Endothelial cell of hepatic sinusoid (primary cell): ENCODE results near the gene CCDC33.

Experiments used
- in situ Hi-C: cut with HindIII; loops from 2 replicates; pipeline ENCODE4 v1.10.0; 2017; ENCODE audit warnings: low sequenced_read_pairs

The CCDC33 gene

DNA sequence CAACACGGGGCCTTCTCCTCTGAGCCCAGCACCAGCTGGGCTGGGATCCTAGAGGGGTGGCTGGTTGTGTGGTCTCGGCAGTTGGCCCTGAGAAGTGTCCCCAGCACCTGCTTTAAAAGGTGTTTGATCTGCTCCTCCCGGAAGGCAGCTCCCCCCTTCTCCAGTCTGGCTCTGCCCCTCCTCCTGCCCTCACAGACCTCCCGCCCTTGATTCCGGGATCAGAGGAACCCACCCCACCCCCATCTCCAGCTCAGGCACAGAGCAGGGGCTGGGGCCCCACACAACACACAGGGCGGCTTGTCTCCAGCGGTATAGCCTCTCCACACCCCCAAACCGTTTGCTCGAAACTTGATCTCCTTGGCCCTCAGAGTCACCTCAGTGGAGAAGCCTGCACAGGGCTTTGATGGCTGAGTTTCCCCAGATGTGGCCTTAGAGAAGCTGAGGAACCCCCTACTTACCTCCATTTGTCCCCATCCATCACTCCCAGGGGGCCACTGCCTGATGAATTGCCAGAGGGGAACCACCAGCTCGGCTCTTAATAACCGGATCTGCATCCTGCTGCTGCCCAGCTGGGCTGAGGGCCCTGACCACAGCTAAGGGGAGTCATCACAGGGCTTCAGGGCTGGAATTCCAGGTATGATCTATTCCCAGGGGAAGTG, 27.1 kb upstream of the CCDC33 start:
- in situ Hi-C loops = no loop called here

DNA sequence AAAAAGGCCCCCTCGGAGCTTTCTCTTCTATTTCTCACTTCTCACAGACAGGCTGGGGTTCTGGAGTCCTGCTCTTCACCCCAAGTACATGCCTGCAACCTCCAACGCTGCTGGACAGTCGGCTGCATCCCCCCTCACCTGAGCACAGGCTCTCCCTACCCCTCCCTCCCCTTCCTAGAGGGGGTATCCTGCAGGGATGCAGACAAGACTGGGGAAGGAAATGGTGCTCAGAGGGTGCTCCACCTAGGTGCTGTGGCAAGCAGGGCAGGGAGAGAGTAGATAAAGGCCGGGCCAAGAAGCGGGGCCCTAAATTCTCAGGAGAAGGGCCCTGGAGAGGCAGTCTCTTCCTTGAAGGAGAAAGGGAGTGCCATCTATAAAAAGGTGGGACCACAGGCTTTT, 26.6 kb upstream of the CCDC33 start:
- in situ Hi-C loops = no loop called here

DNA sequence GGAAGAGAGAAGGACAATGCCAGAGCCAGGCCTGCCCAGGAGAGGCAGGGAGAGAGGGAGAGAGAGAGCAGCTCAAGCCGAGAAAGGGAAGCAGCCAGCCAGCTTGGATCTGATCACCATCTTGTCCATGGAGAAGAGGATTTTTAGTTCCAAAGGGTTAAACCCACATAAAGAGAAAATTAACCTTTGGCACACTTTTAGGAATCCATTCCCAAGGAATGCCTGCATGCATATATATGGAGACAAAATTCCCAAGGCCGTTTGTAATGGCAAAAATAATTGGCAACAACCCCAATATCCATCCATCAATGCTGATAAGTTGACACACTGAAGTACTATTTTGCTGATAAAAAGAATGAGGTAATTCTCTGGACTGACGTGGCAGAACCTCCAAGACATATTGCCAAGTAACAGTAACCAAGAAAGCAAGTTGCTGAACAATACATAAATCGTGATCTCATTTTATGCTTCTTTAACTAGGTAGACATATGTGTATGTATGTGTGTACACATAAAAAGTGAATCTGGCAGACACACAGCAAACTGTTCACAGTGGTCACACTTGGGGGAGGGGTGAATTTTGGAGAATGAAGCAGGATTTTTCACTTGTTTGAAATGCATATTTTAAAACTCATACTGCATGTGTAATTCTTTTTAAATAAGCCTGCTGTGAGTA, 26.0 kb upstream of the CCDC33 start:
- in situ Hi-C loops = no loop called here

DNA sequence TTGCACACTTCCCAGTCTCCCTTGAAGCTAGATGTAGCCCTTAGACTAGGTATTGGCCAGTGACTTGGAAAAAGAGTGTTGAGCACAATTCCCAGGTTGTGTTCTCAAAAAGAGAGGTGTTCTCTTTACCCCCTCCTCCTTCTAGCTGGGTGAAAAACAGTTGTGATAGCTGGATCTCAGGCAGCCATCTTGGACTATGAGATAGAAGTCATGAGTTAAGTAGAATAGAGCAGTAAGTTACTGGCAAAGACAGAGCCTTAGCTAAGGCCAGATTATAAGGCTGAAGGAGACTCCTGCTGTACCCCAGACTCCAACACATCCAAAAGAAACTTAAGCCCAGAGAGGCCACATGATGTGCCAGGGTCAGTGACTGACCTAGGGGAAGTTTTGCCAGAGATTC, 25.4 kb upstream of the CCDC33 start:
- in situ Hi-C loops = no loop called here

DNA sequence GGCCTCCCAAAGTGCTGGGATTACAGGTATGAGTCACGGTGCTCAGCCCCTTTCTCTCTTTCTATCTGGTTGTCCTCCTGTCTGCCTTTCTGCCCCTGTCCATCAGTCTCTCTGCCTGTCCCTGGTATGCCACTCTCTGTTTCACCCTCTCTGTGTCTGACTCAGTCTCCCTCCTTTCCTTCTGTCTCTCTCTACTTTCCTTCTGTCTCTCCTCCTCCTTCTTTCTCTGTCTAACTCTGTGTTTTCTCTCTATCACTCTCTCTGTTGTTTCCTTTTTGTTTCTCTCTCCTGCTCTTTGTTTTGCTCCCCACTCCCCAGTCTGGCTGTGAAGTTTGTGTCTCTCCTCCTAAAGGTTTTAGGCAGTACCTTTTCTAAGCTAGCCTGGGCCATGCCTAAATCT, 24.5 kb upstream of the CCDC33 start:
- in situ Hi-C loops = no loop called here

DNA sequence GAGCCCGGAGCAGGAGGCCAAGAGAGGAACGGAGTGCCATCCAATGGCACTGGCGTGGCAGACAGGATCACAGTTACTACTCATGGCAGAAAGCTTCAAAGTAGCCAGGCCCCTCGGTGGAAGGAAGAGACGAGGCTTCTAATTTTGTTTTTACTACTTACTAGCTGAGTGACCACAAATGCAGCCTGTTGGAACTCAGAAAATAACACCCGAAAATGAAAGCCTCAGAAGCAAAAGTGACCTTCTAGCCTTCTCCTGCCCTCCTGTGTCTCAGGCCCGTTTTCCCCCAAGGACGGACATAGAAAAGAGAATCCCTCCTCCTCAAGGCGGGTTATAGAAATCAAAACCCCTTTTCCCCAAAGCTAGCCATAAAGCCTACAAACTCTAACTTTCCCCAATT, 23.6 kb upstream of the CCDC33 start:
- in situ Hi-C loops = no loop called here

DNA sequence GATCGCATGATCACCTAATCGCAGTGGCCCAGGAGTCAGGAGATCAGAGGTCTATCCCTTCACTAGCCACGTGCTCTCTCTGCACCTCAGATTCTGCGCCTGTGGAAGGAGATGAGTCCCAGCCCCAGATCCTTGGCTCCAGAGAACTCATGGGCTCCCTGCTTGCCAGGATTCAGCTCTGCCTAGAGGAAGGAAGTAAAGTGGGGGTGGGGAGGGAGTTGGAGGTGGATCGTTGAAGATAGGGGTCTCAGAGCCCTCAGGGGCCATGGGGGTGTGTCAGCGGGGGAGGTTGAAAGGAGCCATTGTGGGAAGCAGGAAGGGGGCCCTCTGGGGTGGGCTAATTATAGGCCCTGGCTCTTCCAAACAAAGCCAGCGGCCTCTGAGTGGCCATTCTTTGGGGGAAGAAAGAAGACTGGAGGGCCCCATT, 22.3 kb upstream of the CCDC33 start:
- in situ Hi-C loops = no loop called here

DNA sequence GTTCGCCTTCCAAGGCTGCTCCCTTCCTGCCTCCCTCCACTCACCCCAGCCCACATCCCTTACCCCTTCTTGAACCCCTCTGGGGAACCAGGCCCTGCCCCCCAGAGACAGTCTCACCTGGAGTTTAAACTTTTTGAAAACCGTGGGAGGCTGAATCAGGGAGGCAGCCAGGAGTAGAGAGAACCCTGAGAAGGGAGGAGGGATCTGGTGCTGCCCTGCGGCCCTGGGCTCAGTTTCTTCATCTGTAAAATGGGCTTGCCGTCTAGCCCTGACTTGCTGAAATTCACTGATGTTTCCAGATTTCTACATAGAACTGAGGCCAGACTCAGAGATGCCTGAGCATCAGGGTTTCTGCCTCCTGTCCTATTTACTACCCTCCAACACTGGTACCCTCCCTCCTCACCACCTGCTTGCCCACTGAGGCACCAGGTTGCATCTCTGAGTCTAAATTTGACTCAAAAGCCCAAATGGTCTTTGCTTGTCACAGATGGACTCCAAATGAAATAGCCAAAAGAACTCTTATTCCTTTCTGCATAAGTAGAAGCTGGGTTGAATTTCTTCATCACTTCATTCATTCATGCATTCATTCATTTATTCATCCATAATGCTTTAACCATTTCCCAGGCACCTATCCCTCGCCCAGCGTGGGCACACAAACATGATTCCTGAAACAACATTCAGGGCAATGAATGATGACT, 21.7 kb upstream of the CCDC33 start:
- in situ Hi-C loops = no loop called here

DNA sequence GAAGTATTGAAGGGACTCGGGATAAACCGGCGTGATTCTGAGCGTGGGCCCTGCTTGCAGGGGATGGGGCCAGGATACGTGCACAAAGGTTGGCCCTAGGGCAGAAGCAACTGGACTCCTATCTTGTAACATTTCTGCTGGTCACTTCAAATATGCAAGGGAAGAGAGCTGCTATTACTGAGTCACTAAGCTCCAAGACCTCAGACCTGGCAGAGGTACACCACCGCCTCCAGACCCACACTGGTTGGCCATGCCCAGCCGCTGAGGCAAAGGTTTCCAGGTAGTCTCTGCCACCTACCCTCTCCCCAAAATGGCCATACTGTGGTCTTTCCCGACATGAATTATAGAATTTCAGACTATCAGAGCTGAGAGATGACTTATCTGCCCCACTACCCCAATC, 20.2 kb upstream of the CCDC33 start:
- in situ Hi-C loops = no loop called here

DNA sequence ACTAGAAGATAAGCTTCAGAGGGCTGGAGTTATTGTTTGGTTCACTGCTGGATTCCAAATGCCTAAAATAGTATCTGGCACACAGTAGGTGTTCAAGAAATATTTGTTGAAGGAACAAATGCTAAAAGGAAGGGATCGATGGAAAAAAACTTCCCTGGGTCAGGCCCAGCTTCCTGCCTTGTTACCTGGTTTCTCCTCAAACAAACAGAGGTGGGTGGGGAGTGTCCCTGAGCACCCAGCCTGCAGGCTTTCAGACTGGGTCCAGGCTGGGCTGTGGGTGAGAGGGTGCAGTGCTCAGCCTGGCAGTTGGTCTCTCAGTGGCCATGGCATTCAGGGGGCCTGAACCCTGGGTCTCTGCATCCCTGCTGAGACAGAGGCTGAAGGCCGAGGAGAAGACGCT, 19.2 kb upstream of the CCDC33 start:
- in situ Hi-C loops = no loop called here

DNA sequence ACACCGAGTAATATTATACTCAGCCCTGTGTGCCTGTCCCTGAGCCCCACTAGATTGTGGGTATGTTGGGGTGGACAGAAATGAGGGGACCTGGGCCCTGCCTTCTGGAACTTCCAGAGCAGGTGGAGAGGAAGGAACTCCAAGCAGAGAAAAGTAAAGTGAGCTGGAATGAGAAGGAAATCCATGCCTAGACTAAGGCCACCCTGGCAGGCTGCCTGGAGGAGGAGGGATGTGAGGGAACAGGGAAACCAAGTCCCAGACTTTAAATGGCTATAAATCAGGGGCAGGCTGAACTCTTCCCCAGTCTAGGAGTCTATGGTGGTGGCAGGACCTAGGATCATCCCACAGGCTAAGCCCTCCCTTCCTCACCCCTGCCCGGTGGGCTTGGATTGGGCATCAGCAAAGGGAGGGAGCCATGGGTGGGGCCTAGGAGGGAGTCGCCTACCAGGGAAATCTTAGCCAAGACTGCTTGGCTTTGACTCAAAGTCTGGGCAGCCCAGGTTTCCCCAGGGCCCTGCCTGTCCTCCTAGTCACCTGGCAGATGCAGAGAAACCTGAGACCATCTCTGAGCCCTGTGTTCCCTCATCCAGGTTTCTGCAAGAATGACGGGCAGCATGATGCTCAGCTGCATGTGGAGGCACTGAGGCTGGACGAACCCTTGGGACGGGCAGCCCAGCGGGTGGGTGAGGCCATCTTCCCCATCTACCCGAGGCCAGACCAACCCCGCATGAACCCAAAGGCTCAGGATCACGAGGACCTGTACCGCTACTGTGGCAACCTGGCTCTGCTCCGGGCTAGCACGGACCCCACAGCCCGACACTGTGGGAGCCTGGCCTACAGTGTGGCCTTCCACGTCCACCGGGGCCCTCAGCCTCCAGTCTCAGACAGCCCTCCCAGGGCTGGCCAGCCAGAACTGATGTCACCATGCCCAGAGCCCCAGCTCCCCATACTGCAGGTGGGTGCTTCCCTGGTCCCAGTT, 17.9 kb upstream of the CCDC33 start:
- in situ Hi-C loops = no loop called here

DNA sequence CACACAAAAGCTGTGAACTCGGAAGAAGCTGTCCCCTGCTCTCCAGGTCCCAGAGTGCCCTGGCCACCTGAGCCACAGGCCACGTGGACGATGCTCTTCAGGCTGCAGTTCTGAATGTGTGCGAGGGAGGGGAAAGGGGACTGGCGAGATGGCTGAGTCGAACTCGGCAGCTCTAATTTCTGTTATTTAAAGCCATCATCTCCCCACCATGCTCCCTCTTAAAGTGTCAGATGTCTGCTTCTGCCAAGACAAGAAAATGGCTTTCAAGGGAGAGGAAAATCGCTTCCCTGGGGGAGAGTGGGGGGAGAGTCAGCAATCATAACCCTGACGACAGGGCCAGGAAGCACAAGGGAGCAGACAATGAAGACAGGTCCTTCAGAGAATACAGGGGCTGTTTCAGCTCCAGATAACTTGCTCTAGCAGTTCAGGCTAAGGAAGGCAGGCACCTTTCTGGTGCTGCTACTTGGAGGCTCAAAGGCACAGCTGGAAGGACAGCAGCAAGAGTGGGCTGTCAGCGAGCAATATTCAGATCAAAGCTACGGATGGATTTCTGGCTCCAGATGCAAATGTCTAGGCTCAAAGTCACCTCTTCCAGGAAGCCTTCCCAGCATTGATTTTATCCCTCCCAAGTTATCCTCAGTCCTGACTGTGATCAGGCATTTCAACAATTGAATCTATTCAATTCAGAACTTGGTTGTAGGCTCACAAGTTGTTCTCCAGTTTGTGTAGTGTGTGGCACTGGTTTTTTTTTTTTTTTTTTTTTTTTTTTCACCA, 15.5 kb upstream of the CCDC33 start:
- in situ Hi-C loops = no loop called here

DNA sequence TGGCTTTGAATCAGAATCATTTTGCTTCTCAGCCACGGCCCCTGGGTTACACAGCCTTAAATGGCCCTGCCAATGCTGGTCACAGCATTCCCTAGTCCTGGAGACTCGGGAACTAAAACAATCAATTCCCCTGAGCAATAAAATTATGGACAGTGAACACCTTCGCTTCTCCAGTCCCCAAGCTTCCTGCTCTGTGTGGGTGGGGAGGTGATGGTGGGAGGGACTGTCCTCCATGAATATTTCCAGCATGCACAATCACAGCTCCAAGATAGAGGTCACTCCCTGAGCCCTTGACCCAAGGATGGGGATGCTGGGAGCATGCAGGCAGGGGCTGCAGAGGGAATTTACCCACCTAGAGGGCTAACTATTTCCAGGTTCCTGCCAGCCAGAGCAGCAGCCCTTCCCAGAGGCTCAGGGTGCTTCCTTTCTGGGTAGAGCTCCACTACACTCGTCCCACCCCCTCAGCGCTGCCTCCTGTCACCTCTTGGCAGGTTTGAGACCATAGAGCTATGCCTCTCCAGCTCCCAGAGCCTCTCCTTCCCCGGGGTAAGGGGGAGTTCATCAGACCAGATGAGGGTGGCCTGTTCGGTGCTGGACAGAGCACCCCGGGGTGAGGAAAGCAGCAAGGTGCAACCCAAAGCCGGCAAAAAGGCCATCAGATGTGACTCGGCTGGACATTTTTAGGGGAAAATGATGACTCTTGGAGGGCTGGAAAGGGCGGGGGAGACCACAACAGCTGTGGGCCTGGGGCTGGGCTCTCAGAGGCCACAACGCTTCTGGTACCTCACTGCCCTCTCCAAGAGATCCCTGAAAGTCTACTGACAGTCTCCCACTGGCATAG, 14.5 kb upstream of the CCDC33 start:
- in situ Hi-C loops = no loop called here

DNA sequence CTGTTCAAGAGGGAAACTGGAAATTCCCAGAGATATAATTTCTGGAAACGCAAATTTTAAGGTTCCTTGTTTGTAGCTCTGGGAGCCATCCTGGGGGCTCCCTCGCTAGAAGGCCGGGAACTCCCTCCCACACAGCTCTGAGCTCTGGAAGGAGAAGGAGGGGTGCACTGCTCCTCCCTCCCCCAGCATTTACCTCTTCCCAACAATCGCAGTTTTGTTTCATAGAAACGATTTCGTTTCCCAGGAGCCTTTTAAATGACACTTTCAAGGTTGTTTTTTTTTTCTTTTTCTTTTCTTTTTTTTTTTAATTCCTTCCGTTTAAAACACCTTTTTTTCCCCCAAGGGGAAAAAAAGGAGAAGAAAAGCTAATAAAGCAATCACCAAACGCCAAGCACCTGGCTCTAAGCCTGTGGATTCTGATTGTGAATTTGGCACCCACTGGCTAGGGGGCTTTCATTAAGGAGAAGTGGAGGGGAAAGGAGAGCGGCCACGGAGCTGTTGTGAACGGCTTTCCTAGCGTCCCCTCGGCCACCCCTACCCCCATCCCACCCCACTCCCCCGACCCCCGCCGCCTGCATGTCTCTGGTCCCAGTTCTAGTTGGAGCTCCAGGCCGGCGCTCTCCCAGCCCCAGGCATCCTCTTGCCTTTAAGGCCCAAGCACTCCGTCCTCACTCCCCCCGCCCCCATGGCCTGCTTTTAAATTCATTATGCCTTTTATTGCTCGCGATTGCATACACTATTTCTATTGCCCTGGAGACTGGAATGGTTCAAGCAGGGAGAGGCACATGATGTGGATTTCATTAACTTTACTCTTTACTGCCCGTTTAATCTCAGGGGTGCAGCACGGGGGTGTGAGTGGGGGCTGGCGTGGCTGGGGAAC, 13.6 kb upstream of the CCDC33 start:
- in situ Hi-C loops = no loop called here

DNA sequence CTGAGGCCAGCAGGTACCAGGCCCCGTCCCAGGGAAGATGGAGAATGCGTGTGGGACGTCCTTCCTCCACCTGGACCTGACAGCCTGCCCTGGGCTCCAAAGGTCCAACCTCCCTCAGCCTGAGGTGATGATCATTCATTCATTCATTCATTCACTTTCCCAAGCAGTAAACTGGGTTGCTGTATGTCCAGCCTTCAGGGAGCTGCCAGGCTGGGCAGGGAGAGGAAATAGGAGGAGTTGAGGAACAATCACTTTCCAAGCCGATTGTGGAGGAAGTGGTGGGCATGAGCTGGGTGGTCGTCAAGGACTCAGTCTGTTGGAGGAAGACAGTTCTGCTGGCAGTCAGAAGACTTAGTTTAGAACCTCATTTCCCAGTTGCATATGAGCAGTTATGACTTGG, 10.2 kb upstream of the CCDC33 start:
- in situ Hi-C loops = loop anchor here (5.0 kb wide), 1 partner anchor 54 kb away; the partner anchor contains the start of gene ISLR

DNA sequence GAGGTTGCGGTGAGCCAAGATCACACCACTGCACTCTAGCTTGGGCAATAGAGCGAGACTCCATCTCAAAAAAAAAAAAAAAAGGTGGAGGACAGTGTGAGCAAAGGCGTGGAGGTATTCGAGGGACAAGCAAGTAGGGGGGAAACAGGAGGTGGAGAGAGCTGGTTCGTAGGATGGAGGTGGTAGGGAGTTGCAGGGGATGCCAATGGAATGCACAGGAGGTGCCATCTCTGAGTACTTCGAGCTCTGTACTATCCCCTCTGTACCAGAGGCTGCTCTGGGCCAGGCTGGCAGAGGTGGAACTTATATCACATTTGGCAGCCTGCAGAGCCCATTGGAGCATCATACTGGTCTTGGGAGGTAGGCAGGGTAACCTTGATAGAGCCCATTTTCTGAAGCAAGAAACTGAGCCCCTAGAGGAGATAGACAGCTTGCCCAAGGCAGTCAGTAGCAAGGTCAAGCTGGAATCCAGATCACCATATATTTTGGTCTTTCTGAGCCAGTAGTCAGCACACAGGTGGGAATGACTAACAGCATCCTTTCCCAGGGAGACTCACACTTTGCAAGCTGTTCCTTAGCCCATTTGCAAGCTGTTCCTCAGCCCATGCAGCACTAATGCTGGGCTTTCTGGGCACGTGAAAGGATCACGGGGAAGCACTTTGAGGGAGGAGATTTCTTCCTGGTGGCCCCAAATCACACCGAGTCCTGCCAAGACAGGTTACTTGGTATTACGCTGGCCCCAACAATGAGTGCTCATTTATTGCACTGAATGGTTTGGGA, 9.2 kb upstream of the CCDC33 start:
- in situ Hi-C loops = loop anchor here (5.0 kb wide), 1 partner anchor 55 kb away; the partner anchor contains the start of gene ISLR

DNA sequence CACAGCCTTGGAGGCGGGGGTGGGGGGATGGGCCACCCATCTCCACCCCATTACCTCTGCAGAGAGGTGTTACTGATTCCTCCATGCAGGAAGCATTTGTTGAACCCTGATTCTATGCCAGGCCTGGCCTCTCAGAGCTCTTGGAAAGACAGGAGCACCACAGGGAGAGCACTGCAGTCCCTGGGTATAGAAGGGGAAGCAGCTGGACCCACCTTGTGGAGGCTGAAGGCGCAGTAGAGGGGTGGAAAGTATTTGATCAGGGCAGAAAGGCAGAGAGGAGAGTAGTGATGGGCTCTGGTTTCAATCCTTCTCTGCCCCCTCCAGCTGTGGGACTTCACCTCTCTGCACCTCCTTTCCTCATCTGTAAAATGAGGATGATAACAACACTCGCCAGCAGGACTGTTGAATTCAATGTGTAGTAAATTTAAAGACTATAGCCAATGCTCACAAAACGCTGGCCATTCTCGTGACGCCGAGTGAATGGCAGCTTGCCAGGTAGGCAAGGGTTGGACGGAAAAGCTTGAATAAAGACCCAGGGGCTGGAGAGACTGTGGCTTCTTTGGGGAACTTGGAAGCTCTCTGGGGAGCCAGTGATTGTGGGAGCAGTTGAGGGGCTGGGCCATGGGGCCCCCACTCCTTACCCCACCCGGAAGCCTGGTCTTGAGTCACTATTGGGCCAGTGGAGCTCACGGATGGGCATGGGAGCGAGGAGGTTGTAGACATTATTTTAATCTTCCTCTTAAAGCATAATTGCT, 8.0 kb upstream of the CCDC33 start:
- in situ Hi-C loops = loop anchor here (5.0 kb wide), 1 partner anchor 56 kb away; the partner anchor contains the start of gene ISLR
